Stimulated activated CD8-positive, alpha-beta memory T cell treated with anti-CD3 and anti-CD28 coated beads, Interleukin-7, amount 100 ng/mL, for 24 hours (primary cell): ENCODE results near the gene C8A.

Source experiments
- DNase-seq: peaks from one replicate; pipeline ENCODE4 v3.0.0-alpha.2; 2020; ENCODE audit warnings: low read depth

C8A gene

GRCh38 chr1:56894014-56894413, 39.4 kb downstream of the C8A start:
- no peak for DNase-seq

GRCh38 chr1:56897150-56898004, 42.8 kb downstream of the C8A start:
- DNase-seq: no peak

GRCh38 chr1:56898005-56898373, 43.4 kb downstream of the C8A start:
- no peak for DNase-seq

- DNase-seq: no peak
Measured at GRCh38 chr1:56898879-56899278, 44.3 kb downstream of the C8A start.

DNA sequence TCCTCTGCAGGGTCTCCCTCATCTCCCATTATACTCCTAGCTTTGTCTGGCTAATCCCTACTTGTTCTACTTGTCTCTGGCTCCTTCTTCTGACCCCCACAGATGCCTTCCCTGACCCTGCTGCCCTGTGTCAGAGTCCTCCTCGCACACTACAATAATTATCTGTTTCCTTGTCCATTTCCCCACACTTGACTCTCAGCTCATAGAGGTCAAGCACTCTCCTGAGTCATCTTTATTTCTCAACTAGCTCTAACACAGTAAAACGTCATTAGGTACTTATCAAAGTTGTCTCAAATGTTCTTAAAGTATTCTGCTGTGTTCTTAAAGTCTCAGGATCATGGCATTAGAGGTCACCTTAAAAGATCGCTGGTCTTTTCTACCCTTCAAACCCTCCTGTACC, 47.1 kb downstream of the C8A start:
- no peak for DNase-seq

- no peak for DNase-seq
Measured at GRCh38 chr1:56903778-56904177, 49.2 kb downstream of the C8A start.

DNA sequence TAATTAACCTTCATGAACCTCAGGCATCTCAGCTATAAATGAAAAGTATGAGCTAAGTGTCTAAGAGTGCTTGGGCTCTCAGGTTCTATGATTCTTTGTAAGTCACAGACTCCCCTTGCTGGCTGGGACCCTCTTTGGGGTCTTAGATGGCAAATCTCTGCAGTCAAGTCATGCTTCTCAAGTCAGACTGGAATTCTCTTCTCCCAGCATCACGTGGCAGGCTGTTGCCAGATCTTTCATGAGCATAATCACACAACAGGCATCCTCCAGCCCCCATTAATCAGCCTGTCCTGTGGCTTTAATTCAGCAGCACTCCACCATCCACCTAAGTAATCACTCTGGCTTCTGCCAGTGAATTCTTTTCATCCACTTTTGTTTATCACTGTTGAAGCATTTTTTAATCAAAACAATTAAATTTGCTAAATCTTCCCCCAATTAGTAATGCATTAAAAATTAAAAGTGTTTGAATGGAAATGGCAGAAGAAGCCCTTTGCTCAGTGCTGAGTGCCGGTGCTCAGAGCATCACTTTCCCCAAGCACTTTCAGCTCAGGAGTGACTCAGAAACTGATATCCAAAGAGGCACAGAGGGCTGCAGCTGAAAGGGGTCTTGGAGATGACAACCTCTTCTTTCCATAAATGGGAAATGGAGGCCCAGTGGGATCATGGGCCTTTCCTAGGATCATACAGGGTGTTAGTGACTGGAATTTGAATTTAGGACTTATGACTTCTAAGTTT, 50.2 kb downstream of the C8A start:
- DNase-seq: no peak

DNA sequence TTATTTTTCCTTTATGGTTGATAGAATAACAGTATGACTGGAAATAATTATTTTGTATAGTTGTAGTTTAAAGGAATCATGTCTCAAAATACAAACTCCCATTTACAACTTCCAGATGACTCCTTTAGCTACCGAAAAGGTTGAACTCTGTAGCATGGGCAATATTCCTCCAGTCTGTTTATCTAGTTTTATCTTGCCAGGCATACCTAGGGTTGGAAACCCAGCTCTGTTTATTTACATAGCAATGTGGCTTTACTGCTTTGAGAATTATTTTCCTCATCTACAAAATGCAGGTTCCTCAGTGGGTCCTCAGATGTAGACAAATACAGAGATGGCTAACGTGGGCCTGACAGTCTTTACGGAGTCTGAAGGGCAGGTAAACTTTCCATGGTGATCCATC, 51.1 kb downstream of the C8A start:
- DNase-seq: no peak

DNA sequence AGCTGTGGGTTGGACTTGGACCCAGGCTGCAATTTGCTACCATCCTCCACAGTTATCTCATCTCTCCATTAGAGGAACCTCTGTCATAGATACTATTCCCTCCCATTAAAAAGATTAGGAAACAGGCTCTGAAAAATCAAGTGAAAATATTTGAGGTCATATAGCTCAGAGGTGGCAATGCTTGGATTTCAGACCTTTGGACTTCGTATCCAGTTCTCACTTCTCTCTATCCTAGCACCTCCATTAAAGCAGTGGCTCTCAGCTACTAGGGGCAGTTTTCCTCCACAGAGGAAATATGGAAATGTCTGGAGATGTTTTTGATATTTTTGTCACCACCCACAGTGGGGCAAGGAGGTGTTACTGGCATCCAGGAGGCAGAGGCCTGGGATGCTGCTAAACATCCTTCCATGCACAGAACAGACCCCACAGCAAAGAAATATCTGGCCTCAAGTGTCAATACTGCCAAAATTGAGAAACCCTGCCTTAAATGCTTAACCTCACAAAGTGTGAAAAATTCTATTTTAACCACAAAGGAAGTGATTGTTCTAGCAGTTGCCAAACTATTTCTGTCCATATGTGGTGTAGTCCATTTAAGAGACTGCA, 54.1 kb downstream of the C8A start:
- DNase-seq: no peak

- no peak for DNase-seq
Measured at GRCh38 chr1:56910441-56910985, 55.9 kb downstream of the C8A start.

DNA sequence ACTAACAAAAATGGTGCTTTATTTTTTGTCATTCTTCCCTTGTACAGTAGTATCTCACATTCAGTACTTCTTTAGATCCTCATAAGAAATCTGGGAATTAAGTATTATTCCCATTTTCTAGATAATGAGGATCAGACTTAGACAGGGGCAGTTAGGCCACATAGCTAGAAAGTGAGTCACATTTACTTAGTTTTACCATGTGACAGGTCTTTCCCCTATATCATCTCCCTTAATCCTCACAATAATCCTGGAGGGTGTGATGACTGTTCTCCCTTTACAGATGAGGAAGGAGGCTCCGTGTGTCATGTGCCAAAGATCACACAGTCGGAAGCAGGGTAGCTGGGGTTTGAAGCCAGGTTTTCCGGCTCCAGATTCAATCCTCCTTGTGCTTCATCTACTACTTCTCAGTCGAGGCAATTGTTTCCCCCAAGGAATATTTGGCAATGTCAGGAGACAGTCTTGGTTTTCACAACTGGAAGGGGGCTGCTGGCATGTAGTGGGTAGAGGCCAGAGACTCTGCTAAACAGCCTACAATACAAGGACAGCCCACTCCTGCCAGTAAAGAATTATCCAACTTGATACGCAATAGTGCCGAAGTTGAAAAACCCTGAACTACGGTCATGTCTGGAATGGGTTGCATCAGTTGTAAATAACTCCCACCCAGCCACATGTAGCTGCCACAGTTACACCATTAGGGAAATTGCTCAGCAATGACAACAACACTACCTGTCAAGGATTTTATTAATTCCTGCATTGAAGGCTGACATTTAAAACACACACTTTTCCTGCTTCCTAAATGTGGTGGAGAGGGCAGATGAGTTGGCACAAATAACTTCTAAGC, 56.7 kb downstream of the C8A start:
- DNase-seq: no peak

GRCh38 chr1:56912325-56912724, 57.7 kb downstream of the C8A start:
- DNase-seq: no peak

GRCh38 chr1:56915960-56916359, 61.4 kb downstream of the C8A start:
- DNase-seq: no peak

DNA sequence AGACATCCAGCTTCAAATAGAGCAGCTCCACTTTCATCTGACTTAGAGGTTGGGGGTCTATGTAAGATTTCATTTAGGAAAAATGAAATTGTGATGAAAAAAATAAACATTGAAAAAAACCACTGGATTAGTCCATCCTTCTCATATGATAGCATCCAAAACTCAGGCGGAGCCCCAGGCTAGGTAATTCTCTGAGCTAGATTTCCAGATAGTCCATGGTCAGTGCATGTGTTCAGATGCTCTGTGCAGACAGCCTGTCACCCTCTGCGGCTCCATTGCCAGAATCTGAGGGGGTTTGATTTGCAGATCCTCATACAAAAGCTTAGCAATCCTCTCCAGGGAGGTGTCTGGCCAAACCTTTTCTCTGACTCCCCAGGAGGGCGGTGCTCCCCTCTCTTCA, 62.0 kb downstream of the C8A start:
- DNase-seq: no peak

DNA sequence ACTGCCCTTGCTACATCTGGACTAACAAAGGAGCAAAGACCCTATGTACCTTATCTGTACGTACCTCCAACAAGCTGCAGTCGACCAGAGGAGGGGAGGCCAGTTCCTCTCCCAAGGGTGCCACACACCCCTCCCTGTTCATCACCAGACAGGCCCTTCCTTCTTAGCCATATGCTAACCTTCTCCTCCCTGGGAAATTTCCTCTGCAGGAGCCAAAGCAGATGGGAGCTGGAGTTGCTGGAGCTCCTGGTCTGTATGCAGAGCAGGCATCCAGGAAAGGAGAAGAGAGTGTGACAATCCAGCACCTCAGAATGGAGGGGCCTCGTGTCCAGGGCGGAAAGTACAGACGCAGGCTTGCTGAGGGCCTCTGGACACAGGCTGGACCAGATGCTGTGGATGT, 62.8 kb downstream of the C8A start:
- DNase-seq: no peak

- DNase-seq: no peak
Measured at GRCh38 chr1:56920591-56921001, 66.0 kb downstream of the C8A start.

- DNase-seq: no peak
Measured at GRCh38 chr1:56921479-56921878, 66.9 kb downstream of the C8A start.

GRCh38 chr1:56922070-56922469, 67.5 kb downstream of the C8A start:
- DNase-seq: no peak

- no peak for DNase-seq
Measured at GRCh38 chr1:56922507-56922906, 67.9 kb downstream of the C8A start.

- DNase-seq: no peak
Measured at GRCh38 chr1:56923201-56923600, 68.6 kb downstream of the C8A start.

DNA sequence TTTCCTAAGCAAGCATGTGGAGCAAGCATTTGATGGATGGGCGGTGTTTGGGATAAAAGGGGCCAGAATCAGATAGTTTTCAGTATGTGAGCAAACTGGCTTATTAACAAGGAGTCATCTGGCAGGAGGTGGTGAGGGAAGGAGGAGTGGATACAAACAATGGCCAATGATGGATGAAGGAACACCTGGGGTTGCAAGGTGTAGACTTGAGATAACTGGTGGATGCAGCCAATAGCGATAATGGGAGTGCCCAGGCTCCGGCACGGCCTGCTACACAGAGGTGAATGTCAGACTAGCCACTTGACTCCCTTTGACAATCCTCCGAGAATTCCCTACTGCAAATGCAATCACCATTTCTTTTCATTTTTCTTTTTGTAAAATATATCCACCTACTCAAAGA, 69.5 kb downstream of the C8A start:
- no peak for DNase-seq

DNA sequence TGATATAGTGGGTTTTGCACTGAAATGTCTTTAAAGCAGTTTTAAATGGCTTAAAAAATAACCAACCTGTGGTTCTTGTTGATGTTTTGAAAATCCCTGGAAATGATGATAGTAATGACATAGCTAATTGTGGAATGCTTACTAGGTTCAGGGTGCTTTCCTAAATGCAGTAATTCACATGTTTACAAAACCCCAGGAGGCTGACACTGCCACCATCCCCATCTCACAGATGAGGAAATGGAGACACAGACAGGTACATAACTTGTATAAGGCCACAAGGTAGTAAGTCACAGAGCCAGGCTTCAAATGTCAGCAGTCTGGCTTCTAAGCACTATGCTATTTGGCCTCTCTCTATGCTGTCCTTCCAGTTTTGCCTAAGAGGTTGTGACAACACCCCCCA, 70.6 kb downstream of the C8A start:
- no peak for DNase-seq
